H9 (cell line): ENCODE measurements around the gene VGF. TPM values are rescaled to one million over a fixed set of nuclear protein-coding genes. Genes with fewer than 3 reads are reported as not detected.

Experiments used
- DNase-seq: peaks from one replicate; pipeline ENCODE4 v3.0.0-alpha.2; 2017
- H2AFZ ChIP-seq: one replicate; pipeline ENCODE4 v1.6.1; 2013; ENCODE audit warnings: mild to moderate bottlenecking, low read length, control low read depth, moderate library complexity
- H2AK5ac ChIP-seq: 2 replicates; pipeline ENCODE4 v1.6.1; 2013; ENCODE audit warnings: low read length, control low read depth, mixed read lengths; ENCODE audit not compliant: insufficient read length
- H2BK120ac ChIP-seq: one replicate; pipeline ENCODE4 v1.6.1; 2013; ENCODE audit warnings: low read depth, mild to moderate bottlenecking, low read length, control low read depth, inconsistent platforms; ENCODE audit not compliant: poor library complexity, severe bottlenecking
- H2BK12ac ChIP-seq: 2 replicates; pipeline ENCODE4 v1.6.1; 2013; ENCODE audit warnings: low read length, control low read depth, mixed read lengths, low read depth; ENCODE audit not compliant: insufficient read length
- H2BK15ac ChIP-seq: 2 replicates; pipeline ENCODE4 v1.6.1; 2013; ENCODE audit warnings: low read depth, low read length, control low read depth
- H2BK20ac ChIP-seq: one replicate; pipeline ENCODE4 v1.6.1; 2013; ENCODE audit warnings: low read depth, mild to moderate bottlenecking, low read length, control low read depth, inconsistent platforms; ENCODE audit not compliant: poor library complexity, severe bottlenecking
- H2BK5ac ChIP-seq: 2 replicates; pipeline ENCODE4 v1.6.1; 2013; ENCODE audit warnings: low read length, control low read depth, mixed read lengths; ENCODE audit not compliant: insufficient read length
- H3K14ac ChIP-seq: 2 replicates; pipeline ENCODE4 v1.6.1; 2013; ENCODE audit warnings: low read length, control low read depth; ENCODE audit not compliant: insufficient read depth
- H3K18ac ChIP-seq: 2 replicates; pipeline ENCODE4 v1.6.1; 2013; ENCODE audit warnings: low read depth, mild to moderate bottlenecking, mixed read lengths, low read length, control low read depth; ENCODE audit not compliant: insufficient read length
- H3K23ac ChIP-seq: 2 replicates; pipeline ENCODE4 v1.6.1; 2013; ENCODE audit warnings: low read length, control low read depth, mixed read lengths, low read depth; ENCODE audit not compliant: insufficient read length
- H3K23me2 ChIP-seq: 2 replicates; pipeline ENCODE4 v1.6.1; 2013; ENCODE audit warnings: low read depth, mild to moderate bottlenecking, mixed read lengths, low read length, control low read depth; ENCODE audit not compliant: insufficient read length, poor library complexity, severe bottlenecking
- H3K27ac ChIP-seq: 2 replicates; pipeline ENCODE4 v1.5.1; 2013; ENCODE audit warnings: low read length, control low read depth, mixed read lengths, low read depth; ENCODE audit not compliant: insufficient read length
- H3K27me3 ChIP-seq: 2 replicates; pipeline ENCODE4 v1.6.1; 2013; ENCODE audit warnings: low read length, control low read depth, inconsistent platforms; ENCODE audit not compliant: insufficient read depth
- H3K4ac ChIP-seq: 2 replicates; pipeline ENCODE4 v1.6.1; 2013; ENCODE audit warnings: low read depth, mild to moderate bottlenecking, control low read depth, inconsistent platforms, low read length, moderate library complexity
- H3K4me1 ChIP-seq: 2 replicates; pipeline ENCODE4 v1.6.1; 2013; ENCODE audit warnings: low read length, control low read depth, inconsistent platforms; ENCODE audit not compliant: insufficient read depth
- H3K4me2 ChIP-seq: 2 replicates; pipeline ENCODE4 v1.6.1; 2013; ENCODE audit warnings: low read length, control low read depth, mixed read lengths; ENCODE audit not compliant: insufficient read length, insufficient read depth
- H3K56ac ChIP-seq: 2 replicates; pipeline ENCODE4 v1.6.1; 2013; ENCODE audit warnings: low read depth, mild to moderate bottlenecking, mixed read lengths, low read length, control low read depth; ENCODE audit not compliant: insufficient read length
- H3K79me1 ChIP-seq: 2 replicates; pipeline ENCODE4 v1.6.1; 2013; ENCODE audit warnings: low read depth, mild to moderate bottlenecking, moderate library complexity, low read length, control low read depth, inconsistent platforms; ENCODE audit not compliant: insufficient read depth, poor library complexity, severe bottlenecking
- H3K79me2 ChIP-seq: 2 replicates; pipeline ENCODE4 v1.6.1; 2013; ENCODE audit warnings: low read length, control low read depth, inconsistent platforms; ENCODE audit not compliant: insufficient read depth
- H3K9ac ChIP-seq: 2 replicates; pipeline ENCODE4 v1.6.1; 2013; ENCODE audit warnings: low read length, control low read depth, mixed read lengths; ENCODE audit not compliant: insufficient read length; ENCODE audit errors: extremely low read depth
- H3K9me3 ChIP-seq: one replicate; pipeline ENCODE4 v1.6.1; 2013; ENCODE audit warnings: low read depth, low read length, inconsistent platforms; ENCODE audit not compliant: control insufficient read depth
- H3T11ph ChIP-seq: one replicate; pipeline ENCODE4 v1.6.1; 2013; ENCODE audit warnings: mild to moderate bottlenecking, low read length, control low read depth, inconsistent platforms
- H4K20me1 ChIP-seq: one replicate; pipeline ENCODE4 v1.6.1; 2013; ENCODE audit not compliant: control insufficient read depth, insufficient read length, insufficient read depth
- H4K5ac ChIP-seq: 2 replicates; pipeline ENCODE4 v1.6.1; 2013; ENCODE audit warnings: low read depth, mild to moderate bottlenecking, mixed read lengths, low read length, control low read depth; ENCODE audit not compliant: insufficient read length
- H4K8ac ChIP-seq: replicated peaks from 2 replicates; pipeline ENCODE4 v1.6.1; 2013; ENCODE audit warnings: low read length, control low read depth, mixed read lengths, low read depth; ENCODE audit not compliant: insufficient read length
- H4K91ac ChIP-seq: 2 replicates; pipeline ENCODE4 v1.6.1; 2013; ENCODE audit warnings: low read depth, mild to moderate bottlenecking, moderate library complexity, mixed read lengths, low read length, control low read depth; ENCODE audit not compliant: insufficient read length
- H3K27ac Mint-ChIP-seq, 3 experiments: 2 replicates in 2 of 3; 3 replicates in 1 of 3; pipeline ENCODE4 v1.8.0; 2020 to 2021; ENCODE audit warnings: mixed read lengths in 3 of 3, mild to moderate bottlenecking in 1 of 3, moderate library complexity in 1 of 3
- H3K27me3 Mint-ChIP-seq: 2 replicates; pipeline ENCODE4 v1.8.0; 2021; ENCODE audit warnings: low read depth, mild to moderate bottlenecking, moderate library complexity, mixed read lengths
- H3K36me3 Mint-ChIP-seq, 3 experiments: 2 replicates in 2 of 3; 3 replicates in 1 of 3; pipeline ENCODE4 v1.8.0; 2020 to 2021; ENCODE audit warnings: low read depth in 3 of 3, mixed read lengths in 3 of 3; ENCODE audit not compliant: insufficient read depth in 1 of 3
- H3K4me1 Mint-ChIP-seq, 2 experiments: 2 replicates each; pipeline ENCODE4 v1.8.0; 2020; ENCODE audit warnings: mixed read lengths in 2 of 2
- H3K4me3 Mint-ChIP-seq, 2 experiments: 2 replicates in 1 of 2; 3 replicates in 1 of 2; pipeline ENCODE4 v1.8.0; 2020 to 2021; ENCODE audit warnings: mild to moderate bottlenecking in 2 of 2, mixed read lengths in 2 of 2, moderate library complexity in 1 of 2
- H3K9me3 Mint-ChIP-seq, 2 experiments: 2 replicates in 1 of 2; 3 replicates in 1 of 2; pipeline ENCODE4 v1.8.0; 2020; ENCODE audit warnings: mild to moderate bottlenecking in 2 of 2, mixed read lengths in 2 of 2, moderate library complexity in 1 of 2
- WGBS: extraction: QIAGEN DNeasy Blood & Tissue Kit; methylation state at CpG from one replicate; pipeline ENCODE4 v1.1.7; 2013; ENCODE audit warnings: missing lambda C conversion rate, low lambda C conversion rate, mixed read lengths; ENCODE audit not compliant: insufficient read length; ENCODE audit errors: extremely low coverage; 5-methylcytosine and 5-hydroxymethylcytosine counted together
- total RNA-seq: library from RNA; stranded (reverse); gene quantifications from 2 replicates; pipeline ENCODE4 v1.2.1, GENCODE V29; 2021
- TF ChIP-seq, protein P1 (sequence below): fragments of 200-600 bp; sonication (generic); conservative IDR thresholded peaks from 3 replicates; pipeline ENCODE4 v1.8.0; 2021; ENCODE audit warnings: antibody characterized with exemption, mild to moderate bottlenecking

VGF gene
- total RNA-seq, 1 experiment from 2014 or later = 37.1 TPM

DNA sequence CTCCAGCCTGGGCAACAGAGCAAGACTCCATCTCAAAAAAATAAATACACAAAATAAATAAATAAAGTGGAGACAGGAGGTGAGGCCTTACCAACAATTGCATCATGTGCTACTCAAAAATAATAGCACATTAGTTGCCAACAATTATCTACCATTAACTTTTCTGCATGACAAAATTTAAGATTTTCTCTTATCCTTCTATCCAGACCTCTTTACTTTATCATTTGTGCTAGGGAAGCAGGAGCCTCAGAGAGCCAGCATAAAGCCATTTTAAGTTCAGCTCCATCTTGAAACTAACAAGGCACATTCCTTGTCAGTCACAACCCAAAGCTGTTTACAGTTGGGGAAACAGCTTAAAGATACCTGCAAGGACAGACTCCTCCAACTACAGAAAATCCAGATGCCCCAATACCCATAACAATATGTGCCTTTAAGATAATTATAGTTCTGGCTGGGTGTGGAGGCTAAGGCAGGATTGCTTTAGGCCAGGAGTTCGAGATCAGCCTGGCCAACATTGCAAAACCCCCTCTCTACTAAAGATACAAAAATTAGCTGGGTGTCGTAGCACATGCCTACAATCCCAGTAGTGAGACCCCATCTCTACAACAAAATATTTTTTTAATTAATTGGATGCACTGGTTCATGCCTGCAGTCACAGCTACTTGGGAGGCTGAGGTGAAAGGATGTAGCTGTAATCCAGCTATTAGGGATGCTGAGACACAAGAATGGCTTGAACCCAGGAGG lies 13.3 kb downstream of the VGF start:
- H3K79me1 ChIP-seq = no peaks in the 10 kb centered on the region
- peaks cover 23 to 31% of the 10 kb centered on the region in 2 experiments for H3K4me1 Mint-ChIP-seq

More for the DNA sequence above, 13.3 kb downstream of the VGF start:
- no peaks in the 10 kb centered on the region for H3K9me3 ChIP-seq
- no peak overlapping the region for H2AK5ac ChIP-seq
- no peak overlapping the region for H3T11ph ChIP-seq
- no peak overlapping the region for H3K27ac ChIP-seq
- H2BK5ac ChIP-seq = no peak overlapping the region
- H4K91ac ChIP-seq = no peak overlapping the region
- no peak overlapping the region for H4K8ac ChIP-seq
- H3K14ac ChIP-seq = no peak overlapping the region
- no peak overlapping the region for H3K9ac ChIP-seq
- H2BK12ac ChIP-seq = no peak overlapping the region
- no peak overlapping the region for H2BK20ac ChIP-seq
- H2BK15ac ChIP-seq = no peak overlapping the region
- H3K4ac ChIP-seq = no peak overlapping the region
- H4K5ac ChIP-seq = no peak overlapping the region
- WGBS = no CpG with 5 or more reads among the region's 2 CpGs
- no peak overlapping the region for H3K4me3 Mint-ChIP-seq
- peaks cover 0 to 9% (median 8%) of the 10 kb centered on the region in 3 experiments; a peak in 3 of 7 replicates for H3K36me3 Mint-ChIP-seq
- H3K27me3 ChIP-seq = no peaks in the 10 kb centered on the region; the same call in 1 of the 2 replicates
- H3K79me2 ChIP-seq = no peaks in the 10 kb centered on the region
- H3K27me3 Mint-ChIP-seq = peaks cover 12% of the 10 kb centered on the region
- H3K4me1 ChIP-seq = no peaks in the 10 kb centered on the region
- no peak overlapping the region for H3K18ac ChIP-seq
- H2AFZ ChIP-seq = no peak overlapping the region
- no peaks in the 10 kb centered on the region for H4K20me1 ChIP-seq
- H2BK120ac ChIP-seq = no peak overlapping the region
- H3K23me2 ChIP-seq = peaks cover 6% of the 10 kb centered on the region
- H3K23ac ChIP-seq = no peak overlapping the region
- peaks cover 2 to 8% of the 10 kb centered on the region in 2 experiments; a peak in 4 of 5 replicates for H3K9me3 Mint-ChIP-seq
- H3K4me2 ChIP-seq = no peak overlapping the region
- DNase-seq = no peak
- H3K56ac ChIP-seq = no peak overlapping the region
- H3K27ac Mint-ChIP-seq = no peak overlapping the region
- TF ChIP-seq, protein P1, sequence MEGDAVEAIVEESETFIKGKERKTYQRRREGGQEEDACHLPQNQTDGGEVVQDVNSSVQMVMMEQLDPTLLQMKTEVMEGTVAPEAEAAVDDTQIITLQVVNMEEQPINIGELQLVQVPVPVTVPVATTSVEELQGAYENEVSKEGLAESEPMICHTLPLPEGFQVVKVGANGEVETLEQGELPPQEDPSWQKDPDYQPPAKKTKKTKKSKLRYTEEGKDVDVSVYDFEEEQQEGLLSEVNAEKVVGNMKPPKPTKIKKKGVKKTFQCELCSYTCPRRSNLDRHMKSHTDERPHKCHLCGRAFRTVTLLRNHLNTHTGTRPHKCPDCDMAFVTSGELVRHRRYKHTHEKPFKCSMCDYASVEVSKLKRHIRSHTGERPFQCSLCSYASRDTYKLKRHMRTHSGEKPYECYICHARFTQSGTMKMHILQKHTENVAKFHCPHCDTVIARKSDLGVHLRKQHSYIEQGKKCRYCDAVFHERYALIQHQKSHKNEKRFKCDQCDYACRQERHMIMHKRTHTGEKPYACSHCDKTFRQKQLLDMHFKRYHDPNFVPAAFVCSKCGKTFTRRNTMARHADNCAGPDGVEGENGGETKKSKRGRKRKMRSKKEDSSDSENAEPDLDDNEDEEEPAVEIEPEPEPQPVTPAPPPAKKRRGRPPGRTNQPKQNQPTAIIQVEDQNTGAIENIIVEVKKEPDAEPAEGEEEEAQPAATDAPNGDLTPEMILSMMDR = no peak
